HG03442 (cell line): ENCODE results near the gene COX19.
"Not testable (repeated sequence)": the region's sequence is repeated elsewhere in the genome, so short reads cannot be mapped to it uniquely, and the experiment has no call there.

ENCODE experiments used
- ATAC-seq: cut with Tn5 transposase; IDR thresholded peaks from one replicate; pipeline ENCODE4 v1.9.1; 2021; ENCODE audit warnings: mild to moderate bottlenecking, moderate library complexity; ENCODE audit not compliant: unreplicated experiment

COX19 gene

GRCh38 chr7:963236-964078 lies 11.9 kb downstream of the COX19 start:
- no peak for ATAC-seq

- no peak for ATAC-seq
These were observed 12.8 kb downstream of the COX19 start for GRCh38 chr7:962401-963081.

GRCh38 chr7:961546-962400 lies 13.6 kb downstream of the COX19 start:
- ATAC-seq, result no peak

- not testable (repeated sequence) for ATAC-seq
These were observed 14.4 kb downstream of the COX19 start for GRCh38 chr7:960972-961371.

GRCh38 chr7:960269-960871 lies 15.0 kb downstream of the COX19 start:
- ATAC-seq, result no peak

GRCh38 chr7:959740-960139 lies 15.6 kb downstream of the COX19 start:
- ATAC-seq, result not testable (repeated sequence)

GRCh38 chr7:959271-959670 lies 16.1 kb downstream of the COX19 start:
- no peak for ATAC-seq

GRCh38 chr7:958221-959200 lies 16.8 kb downstream of the COX19 start:
- no peak for ATAC-seq

GRCh38 chr7:957418-958220 lies 17.7 kb downstream of the COX19 start:
- no peak for ATAC-seq

- ATAC-seq, result no peak
These were observed 19.3 kb downstream of the COX19 start for GRCh38 chr7:956031-956430.

- ATAC-seq, result no peak
These were observed 20.8 kb downstream of the COX19 start, which contains the start of gene ADAP1 for GRCh38 chr7:954330-955238. Gene ADAP1 (minus strand): TSS chr7:954680. CDS start chr7:954477, 203 bp downstream.

- no peak for ATAC-seq
These were observed 21.6 kb downstream of the COX19 start for GRCh38 chr7:953547-954327.

- ATAC-seq, result no peak
These were observed 22.6 kb downstream of the COX19 start for GRCh38 chr7:952548-953441.

GRCh38 chr7:951881-952547 lies 23.3 kb downstream of the COX19 start:
- no peak for ATAC-seq
